T-helper 1 cell treated with Interleukin-12 subunit alpha and Interleukin-12 subunit beta and Interleukin-4 antibody, amounts not matched to agents 30 ng/mL and 1 ng/mL, for 36 hours (primary cell): ENCODE data around the gene SLC6A6. TPM values are rescaled to one million over a fixed set of nuclear protein-coding genes. Genes with fewer than 3 reads are reported as not detected.

Experiments used
- intact Hi-C: fragments of 100-400 bp; cut with micrococcal nuclease; formaldehyde crosslinking; loops from one replicate; pipeline ENCODE4 v1.15.1; 2024
- total RNA-seq: library from RNA; stranded (reverse); gene quantifications from 2 replicates; pipeline ENCODE4 v1.2.3, GENCODE V29; 2022

The SLC6A6 gene
- 43.3 and 43.7 TPM in 2 replicates for total RNA-seq

- intact Hi-C loops, result loop anchor here (1.0 to 10.0 kb wide), 13 partner anchors 25 to 918 kb away; partner anchors contain the start of genes CCDC174, CHCHD4, HDAC11 and LSM3
Measured at GRCh38 chr3:14402304-14402811, at the start of gene SLC6A6. TSS of gene SLC6A6 (plus strand) at chr3:14402606. CDS start at chr3:14443635, 41,029 bp downstream.

GRCh38 chr3:14353502-14353901 is 48.9 kb upstream of the SLC6A6 start:
- intact Hi-C loops, result no loop called here

GRCh38 chr3:14357463-14357862 is 44.9 kb upstream of the SLC6A6 start:
- intact Hi-C loops, result no loop called here

GRCh38 chr3:14358426-14359211 is 43.8 kb upstream of the SLC6A6 start:
- intact Hi-C loops, result no loop called here

- intact Hi-C loops, result no loop called here
Measured at GRCh38 chr3:14359348-14359747, 43.1 kb upstream of the SLC6A6 start.

GRCh38 chr3:14360123-14360881 is 42.1 kb upstream of the SLC6A6 start:
- intact Hi-C loops, result no loop called here

- intact Hi-C loops, result no loop called here
Measured at GRCh38 chr3:14361068-14361677, 41.2 kb upstream of the SLC6A6 start.

GRCh38 chr3:14362890-14363289 is 39.5 kb upstream of the SLC6A6 start:
- intact Hi-C loops, result no loop called here

GRCh38 chr3:14363379-14363778 is 39.0 kb upstream of the SLC6A6 start:
- intact Hi-C loops, result no loop called here

GRCh38 chr3:14363991-14364390 is 38.4 kb upstream of the SLC6A6 start:
- intact Hi-C loops, result no loop called here

GRCh38 chr3:14364580-14365292 is 37.7 kb upstream of the SLC6A6 start:
- intact Hi-C loops, result no loop called here

GRCh38 chr3:14366248-14366647 is 36.2 kb upstream of the SLC6A6 start:
- intact Hi-C loops, result no loop called here

- intact Hi-C loops, result no loop called here
Measured at GRCh38 chr3:14366915-14367823, 35.2 kb upstream of the SLC6A6 start.

GRCh38 chr3:14368146-14368545 is 34.3 kb upstream of the SLC6A6 start:
- intact Hi-C loops, result no loop called here

- intact Hi-C loops, result no loop called here
Measured at GRCh38 chr3:14368885-14369284, 33.5 kb upstream of the SLC6A6 start.

- intact Hi-C loops, result no loop called here
Measured at GRCh38 chr3:14369675-14370669, 32.4 kb upstream of the SLC6A6 start.

- intact Hi-C loops, result no loop called here
Measured at GRCh38 chr3:14370720-14371572, 31.5 kb upstream of the SLC6A6 start.
